H54 (cell line): ENCODE measurements around the gene MRPL52.
"Not testable (repeated sequence)": the region's sequence is repeated elsewhere in the genome, so short reads cannot be mapped to it uniquely, and the experiment has no call there.

Source experiments
- DNase-seq: peaks from one replicate; pipeline ENCODE4 v3.0.0; 2011; ENCODE audit warnings: low spot score, mixed read lengths; ENCODE audit not compliant: insufficient read length
- FAIRE-seq: peaks from 3 replicates; lab custom pipeline; 2011; peaks lifted over from hg19 to GRCh38; lab: Jason Lieb, UNC
- POLR2A ChIP-seq: IDR thresholded peaks from 2 replicates; pipeline ENCODE4 v1.6.1; 2011; ENCODE audit warnings: low read depth, mild to moderate bottlenecking, low read length

The MRPL52 gene

DNA sequence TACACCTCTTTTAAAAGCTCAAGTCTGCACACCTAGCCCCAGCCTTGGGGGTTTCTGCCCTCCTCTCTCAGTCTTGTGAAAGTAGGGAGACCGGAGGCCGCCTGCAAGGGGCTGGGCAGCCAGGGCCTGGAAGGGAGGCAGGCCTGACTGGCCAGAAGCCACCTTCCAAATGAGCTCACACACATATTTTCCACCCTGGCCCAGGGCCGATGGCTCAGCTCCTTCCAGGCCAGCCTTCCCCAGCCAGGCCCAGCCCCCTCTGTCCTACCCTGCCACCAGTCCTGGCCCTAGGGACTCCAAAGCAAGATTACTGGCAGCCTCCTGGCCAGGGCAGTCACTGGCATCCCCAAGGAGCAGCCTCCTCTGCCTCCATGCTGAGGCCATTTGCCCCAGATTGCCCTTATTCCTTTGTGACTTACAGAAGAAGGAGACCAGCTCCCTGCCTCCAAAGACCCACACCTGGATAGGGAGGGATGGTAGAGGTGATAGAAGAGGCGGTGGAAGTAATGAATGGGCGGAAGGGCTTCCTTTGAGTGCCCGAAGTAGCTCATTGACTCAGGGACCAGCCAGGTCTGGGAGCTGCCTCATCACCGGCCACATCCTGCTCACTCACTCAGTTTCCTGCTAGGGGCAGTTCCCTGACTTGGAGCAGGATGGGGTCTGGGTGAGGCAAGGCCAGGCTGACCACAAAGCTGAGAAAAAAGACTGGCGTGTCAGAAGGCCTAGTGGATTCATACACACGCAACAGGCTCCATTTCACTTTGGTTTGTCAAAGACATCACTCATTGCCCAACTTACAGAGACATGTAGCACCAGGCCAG is 21.5 kb downstream of the MRPL52 start:
- peak; percentile 63 for DNase-seq
- FAIRE-seq, result peak; percentile 60

DNA sequence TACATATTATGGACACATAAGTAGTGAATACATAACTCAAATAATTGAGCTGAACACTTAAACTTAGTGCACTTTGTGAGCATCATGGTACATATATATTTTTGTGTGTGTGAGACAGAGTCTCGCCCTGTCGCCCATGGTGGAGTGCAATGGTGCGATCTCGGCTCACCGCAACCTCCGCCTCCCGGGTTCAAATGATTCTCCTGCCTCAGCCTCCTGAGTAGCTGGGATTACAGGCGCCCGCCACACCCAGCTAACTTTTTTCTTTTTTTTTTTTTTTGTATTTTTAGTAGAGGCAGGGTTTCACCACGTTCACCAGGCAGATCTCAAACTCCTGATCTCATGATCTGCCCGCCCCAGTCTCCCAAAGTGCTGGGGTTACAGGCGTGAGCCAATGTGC is 22.5 kb downstream of the MRPL52 start:
- FAIRE-seq, DNase-seq: not testable (repeated sequence)

More for the DNA sequence above, 21.5 kb downstream of the MRPL52 start:
- 0 out of 2 replicates have a peak, but pooled peaks have one; percentile 10 for TF ChIP-seq POLR2A

GRCh38 chr14:22852599-22852939 is 22.9 kb downstream of the MRPL52 start:
- DNase-seq (no peak), FAIRE-seq (no peak)
- TF ChIP-seq POLR2A, result no peak

- FAIRE-seq (no peak), DNase-seq (peak; percentile 57)
- TF ChIP-seq POLR2A, result no peak
Measured at GRCh38 chr14:22852940-22853767, 23.5 kb downstream of the MRPL52 start.

GRCh38 chr14:22854296-22854695 is 24.6 kb downstream of the MRPL52 start:
- not testable (repeated sequence) for FAIRE-seq

GRCh38 chr14:22854963-22855724 is 25.5 kb downstream of the MRPL52 start:
- DNase-seq, result no peak
- TF ChIP-seq POLR2A, result no peak
- no peak for FAIRE-seq

More at GRCh38 chr14:22854296-22854695, 24.6 kb downstream of the MRPL52 start:
- not testable (repeated sequence) for DNase-seq

DNA sequence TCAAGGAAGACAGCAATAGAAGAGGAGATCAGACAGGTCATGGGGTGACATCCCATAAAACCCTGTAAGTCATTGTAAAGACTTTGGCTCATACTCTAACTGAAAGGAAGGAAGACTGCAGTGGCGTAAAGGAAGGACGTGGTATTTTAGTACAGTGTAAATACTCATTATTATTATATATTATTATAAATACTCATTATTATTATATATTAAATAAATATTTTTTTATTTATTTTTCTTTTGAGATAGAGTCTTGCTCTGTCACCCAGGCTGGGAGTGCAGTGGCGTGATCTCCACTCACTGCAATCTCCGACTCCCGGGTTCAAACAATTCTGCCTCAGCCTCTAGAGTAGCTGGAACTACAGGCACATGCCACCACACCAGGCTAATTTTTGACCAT is 26.7 kb downstream of the MRPL52 start:
- DNase-seq (no peak), FAIRE-seq (no peak)
- TF ChIP-seq POLR2A, result no peak

- not testable (repeated sequence) for FAIRE-seq, DNase-seq
Measured at GRCh38 chr14:22860377-22860776, 30.7 kb downstream of the MRPL52 start.

GRCh38 chr14:22861651-22862050 is 32.0 kb downstream of the MRPL52 start:
- no peak for TF ChIP-seq POLR2A
- DNase-seq (no peak), FAIRE-seq (no peak)

DNA sequence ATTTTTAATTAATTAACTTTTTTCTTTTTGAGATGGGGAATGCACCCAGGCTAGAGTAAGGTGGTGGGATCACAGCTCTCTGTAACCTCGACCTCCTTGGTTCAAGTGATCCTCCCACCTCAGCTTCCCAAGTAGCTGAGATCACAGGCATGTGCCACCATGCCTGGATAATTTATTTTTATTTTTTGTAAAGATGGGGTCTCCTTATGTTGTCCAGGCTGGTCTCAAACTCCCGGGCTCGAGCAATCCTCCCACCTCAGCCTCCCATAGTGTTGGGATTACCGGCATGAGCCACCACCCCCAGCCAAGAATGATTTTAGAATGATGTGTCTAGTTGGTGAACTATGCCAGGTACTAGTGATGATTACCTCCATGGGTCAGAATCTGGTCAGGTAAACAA is 35.3 kb downstream of the MRPL52 start:
- DNase-seq, result no peak
- no peak for TF ChIP-seq POLR2A
- FAIRE-seq, result no peak

- no peak for TF ChIP-seq POLR2A
- DNase-seq, result no peak
- FAIRE-seq, result no peak
Measured at GRCh38 chr14:22865424-22866405, 36.0 kb downstream of the MRPL52 start.

DNA sequence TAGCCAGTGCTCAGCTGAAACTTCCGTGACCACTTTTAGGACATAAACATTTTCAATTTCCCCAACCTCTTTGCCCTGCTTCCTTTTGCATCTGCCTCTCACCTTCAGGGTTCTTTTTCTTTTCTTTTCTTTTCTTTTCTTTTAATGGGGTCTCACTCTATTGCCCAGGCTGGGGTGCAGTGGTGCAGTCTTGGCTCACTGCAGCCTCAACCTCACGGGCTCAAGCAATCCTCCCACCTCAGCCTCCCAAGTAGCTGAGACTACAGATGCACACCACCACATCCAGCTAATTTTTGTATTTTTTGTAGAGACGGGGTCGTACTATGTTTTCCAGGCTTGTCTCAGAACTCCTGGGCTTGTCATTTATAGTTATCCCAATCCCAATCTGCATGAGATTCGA is 37.2 kb downstream of the MRPL52 start:
- no peak for FAIRE-seq
- no peak for TF ChIP-seq POLR2A
- no peak for DNase-seq

- FAIRE-seq, result no peak
- no peak for DNase-seq
- no peak for TF ChIP-seq POLR2A
Measured at GRCh38 chr14:22870811-22871223, 41.1 kb downstream of the MRPL52 start.
